DOHH2 (cell line): ENCODE results near the gene BPIFA1.
A peak's percentile ranks its signal among the peaks of the same experiment; 100 is the strongest.

Experiments used
- H3F3A ChIP-seq: fragments of 200-600 bp; sonication (generic), shearing (Covaris generic); 2 replicates; pipeline ENCODE4 v1.6.0; 2016; ENCODE audit warnings: antibody characterized with exemption, mild to moderate bottlenecking; ENCODE audit not compliant: control insufficient read depth, insufficient read depth
- H3K27ac ChIP-seq: fragments of 200-600 bp; sonication (generic); 2 replicates; pipeline ENCODE4 v1.5.1; 2014; ENCODE audit warnings: low read depth, mild to moderate bottlenecking, low read length, moderate library complexity
- H3K27me3 ChIP-seq: fragments of 200-600 bp; sonication (generic); 2 replicates; pipeline ENCODE4 v1.6.1; 2014; ENCODE audit warnings: mild to moderate bottlenecking, low read length, mixed read lengths; ENCODE audit not compliant: control insufficient read depth
- H3K36me3 ChIP-seq: fragments of 200-600 bp; sonication (generic); 2 replicates; pipeline ENCODE4 v1.6.1; 2014; ENCODE audit warnings: mild to moderate bottlenecking, low read length, moderate library complexity, mixed read lengths; ENCODE audit not compliant: control insufficient read depth
- H3K4me1 ChIP-seq: fragments of 200-600 bp; sonication (generic); 2 replicates; pipeline ENCODE4 v1.6.1; 2014; ENCODE audit warnings: mild to moderate bottlenecking, low read length, mixed read lengths; ENCODE audit not compliant: control insufficient read depth
- H3K4me2 ChIP-seq: fragments of 200-600 bp; sonication (generic); 2 replicates; pipeline ENCODE4 v1.6.0; 2014; ENCODE audit warnings: mild to moderate bottlenecking, low read length, moderate library complexity
- H3K4me3 ChIP-seq: fragments of 200-600 bp; sonication (generic); 2 replicates; pipeline ENCODE4 v1.5.1; 2014; ENCODE audit warnings: mild to moderate bottlenecking, low read length, mixed read lengths
- H3K79me2 ChIP-seq: fragments of 200-600 bp; sonication (generic); 2 replicates; pipeline ENCODE4 v1.6.1; 2014; ENCODE audit warnings: mild to moderate bottlenecking, low read length, mixed read lengths; ENCODE audit not compliant: control insufficient read depth
- H3K9me2 ChIP-seq: fragments of 200-600 bp; sonication (generic); replicated peaks from 2 replicates; pipeline ENCODE4 v1.6.1; 2014; ENCODE audit warnings: mild to moderate bottlenecking, low read length, mixed read lengths; ENCODE audit not compliant: control insufficient read depth
- H3K9me3 ChIP-seq: fragments of 200-600 bp; sonication (generic); 2 replicates; pipeline ENCODE4 v1.6.1; 2014; ENCODE audit warnings: antibody characterized with exemption, low read length, mixed read lengths; ENCODE audit not compliant: control insufficient read depth, insufficient read depth
- H4K20me1 ChIP-seq: fragments of 200-600 bp; sonication (generic); 2 replicates; pipeline ENCODE4 v1.6.0; 2014; ENCODE audit warnings: low read depth, mild to moderate bottlenecking, antibody characterized with exemption, low read length, moderate library complexity; ENCODE audit not compliant: control insufficient read depth, insufficient read depth
- CTCF ChIP-seq: fragments of 200-600 bp; sonication (generic); IDR thresholded peaks from one replicate; pipeline ENCODE4 v1.5.1; 2014; ENCODE audit warnings: antibody characterized with exemption, mild to moderate bottlenecking, low read depth, low read length; ENCODE audit not compliant: poor library complexity, severe bottlenecking
- EZH2phosphoT487 ChIP-seq: fragments of 200-600 bp; sonication (generic); IDR thresholded peaks from 2 replicates; pipeline ENCODE4 v1.6.1; 2017; ENCODE audit warnings: borderline replicate concordance, mild to moderate bottlenecking, antibody characterized with exemption, low read length, moderate library complexity, mixed read lengths

BPIFA1 gene

GRCh38 chr20:33211817-33212424, 23.9 kb upstream of the BPIFA1 start:
- Histone ChIP-seq H3K9me2 (no peaks in the 10 kb centered on the region), H3K4me1 (no peaks in the 10 kb centered on the region)

GRCh38 chr20:33217052-33217451, 18.7 kb upstream of the BPIFA1 start, which contains the start of gene BPIFA3:
Gene BPIFA3, plus strand, starts transcription at chr20:33217352. Its CDS starts 185 bp downstream, at chr20:33217537.
- Histone ChIP-seq H3K4me1 (no peaks in the 10 kb centered on the region), H3F3A (no peaks in the 10 kb centered on the region), H3K4me3 (no peak within 1 kb of the TSS), H3K4me2 (no peak within 1 kb of the TSS), H3K9me2 (no peaks in the 10 kb centered on the region), H3K79me2 (no peaks in the 10 kb centered on the region), H3K27me3 (peaks cover 12% of the 10 kb centered on the region), H3K36me3 (no peaks in the 10 kb centered on the region), H4K20me1 (no peaks in the 10 kb centered on the region), H3K9me3 (no peaks in the 10 kb centered on the region), H3K27ac (no peak within 1 kb of the TSS)
- TF ChIP-seq CTCF: no peak
- TF ChIP-seq EZH2phosphoT487: no peak

More at GRCh38 chr20:33211817-33212424, 23.9 kb upstream of the BPIFA1 start:
- Histone ChIP-seq H3K4me3 (no peak overlapping the region), H4K20me1 (0 out of 2 replicates have a peak, but pooled peaks cover 3% of the 10 kb centered on the region), H3K4me2 (no peak overlapping the region), H3F3A (no peaks in the 10 kb centered on the region), H3K27me3 (peaks cover 12% of the 10 kb centered on the region), H3K36me3 (no peaks in the 10 kb centered on the region), H3K9me3 (no peaks in the 10 kb centered on the region), H3K79me2 (no peaks in the 10 kb centered on the region), H3K27ac (no peak overlapping the region)
- TF ChIP-seq CTCF (peak; percentile 58), EZH2phosphoT487 (no peak)

GRCh38 chr20:33224399-33224798, 11.4 kb upstream of the BPIFA1 start:
- Histone ChIP-seq H3K4me2 (no peak overlapping the region), H3K9me2 (no peaks in the 10 kb centered on the region), H3K79me2 (no peaks in the 10 kb centered on the region), H3F3A (no peaks in the 10 kb centered on the region), H3K27me3 (peaks cover 7% of the 10 kb centered on the region), H3K9me3 (no peaks in the 10 kb centered on the region), H3K4me1 (no peaks in the 10 kb centered on the region), H3K27ac (no peak overlapping the region), H3K4me3 (no peak overlapping the region), H4K20me1 (no peaks in the 10 kb centered on the region), H3K36me3 (no peaks in the 10 kb centered on the region)
- no peak for TF ChIP-seq EZH2phosphoT487
- no peak for TF ChIP-seq CTCF
